HG02642 (cell line): ENCODE data around the gene HDHD3.
"Not testable (repeated sequence)": the region's sequence is repeated elsewhere in the genome, so short reads cannot be mapped to it uniquely, and the experiment has no call there.

ENCODE experiments used
- ATAC-seq: cut with Tn5 transposase; IDR thresholded peaks from one replicate; pipeline ENCODE4 v1.9.1; 2021; ENCODE audit warnings: mild to moderate bottlenecking; ENCODE audit not compliant: unreplicated experiment, poor library complexity

Gene HDHD3, protein sequence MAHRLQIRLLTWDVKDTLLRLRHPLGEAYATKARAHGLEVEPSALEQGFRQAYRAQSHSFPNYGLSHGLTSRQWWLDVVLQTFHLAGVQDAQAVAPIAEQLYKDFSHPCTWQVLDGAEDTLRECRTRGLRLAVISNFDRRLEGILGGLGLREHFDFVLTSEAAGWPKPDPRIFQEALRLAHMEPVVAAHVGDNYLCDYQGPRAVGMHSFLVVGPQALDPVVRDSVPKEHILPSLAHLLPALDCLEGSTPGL

DNA sequence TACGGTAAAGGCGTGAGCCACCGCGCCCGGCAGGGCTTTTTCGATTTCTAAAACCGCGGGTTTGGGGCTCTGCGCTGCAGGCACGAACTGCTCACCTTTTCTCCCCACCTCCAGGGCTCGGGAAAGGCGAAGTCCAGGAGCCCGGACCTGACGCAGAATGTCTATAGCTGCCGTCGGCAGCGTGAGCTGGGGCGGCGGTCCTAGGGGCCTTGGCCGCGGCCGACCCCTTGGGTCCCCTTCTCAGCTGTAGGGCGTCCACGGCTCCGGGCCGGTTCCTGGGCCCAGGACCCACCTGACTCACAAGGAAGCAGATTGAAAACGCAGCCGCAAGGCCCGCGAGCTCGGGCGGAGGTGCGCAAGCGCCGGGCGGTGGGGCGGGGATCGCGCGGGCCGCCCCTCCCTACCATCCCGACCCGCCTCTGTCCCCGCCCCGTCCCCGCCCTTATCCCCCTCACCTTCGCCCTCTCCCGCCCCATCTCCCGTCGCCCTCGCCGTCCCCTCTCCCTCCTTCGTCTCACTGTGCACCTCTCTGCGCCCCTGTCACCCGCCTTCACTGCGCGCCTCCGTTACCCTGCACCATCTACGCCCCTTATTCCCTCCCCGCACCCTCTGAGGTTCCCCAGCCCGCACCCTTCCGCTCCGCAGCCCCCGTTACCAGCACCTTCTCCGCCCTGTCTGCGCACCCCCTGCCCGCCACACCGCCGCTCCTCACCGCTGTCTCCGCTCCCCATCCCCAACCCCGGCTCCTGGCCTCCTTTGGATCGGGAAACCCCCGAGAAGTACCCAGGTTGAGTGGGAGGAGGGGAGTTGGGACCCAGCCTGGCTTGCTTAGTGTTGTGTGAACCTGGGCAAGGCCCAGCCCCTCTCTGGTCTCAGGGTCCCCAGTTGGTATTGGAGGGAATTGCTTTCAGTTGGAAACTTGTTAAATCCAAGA is at the start of gene HDHD3:
HDHD3 (minus strand) TSS at position 353 of the 934 bp plus-strand sequence. CDS start 2,632 bp downstream, outside the sequence.
- ATAC-seq, result peak; percentile 87

GRCh38 chr9:113425072-113425471 is 48.3 kb upstream of the HDHD3 start:
- no peak for ATAC-seq

- no peak for ATAC-seq
These were observed 44.9 kb upstream of the HDHD3 start for GRCh38 chr9:113421726-113422125.

DNA sequence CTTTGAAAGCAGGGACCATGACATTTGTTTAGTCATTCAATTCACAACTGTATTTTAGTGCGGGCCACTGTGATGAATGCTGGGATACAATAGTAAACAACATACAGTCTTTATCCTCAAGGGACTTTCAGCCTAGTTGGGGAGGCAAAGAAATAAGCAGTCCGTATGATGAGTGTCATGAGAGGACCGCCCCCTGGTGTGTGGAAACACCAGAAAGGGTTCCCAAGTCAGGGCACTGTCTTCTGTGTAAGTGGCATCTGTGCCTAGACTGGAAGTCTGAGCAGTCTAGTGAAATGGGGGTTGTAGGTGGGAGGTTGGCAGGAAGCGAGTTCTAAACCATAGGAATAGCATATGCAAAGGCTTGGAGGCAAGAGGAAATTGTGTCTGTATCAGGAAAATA is 40.6 kb upstream of the HDHD3 start:
- no peak for ATAC-seq

GRCh38 chr9:113416149-113416721 is 39.4 kb upstream of the HDHD3 start:
- peak; percentile 90 for ATAC-seq

GRCh38 chr9:113410207-113410864 is 33.5 kb upstream of the HDHD3 start, which contains the start of the genes C9orf43 and POLE3:
C9orf43 (plus strand) TSS chr9:113410747; CDS start chr9:113413494, 2,747 bp downstream.
POLE3 (minus strand) TSS chr9:113410675; CDS start chr9:113410293, 382 bp downstream.
- ATAC-seq, result peak; percentile 94

DNA sequence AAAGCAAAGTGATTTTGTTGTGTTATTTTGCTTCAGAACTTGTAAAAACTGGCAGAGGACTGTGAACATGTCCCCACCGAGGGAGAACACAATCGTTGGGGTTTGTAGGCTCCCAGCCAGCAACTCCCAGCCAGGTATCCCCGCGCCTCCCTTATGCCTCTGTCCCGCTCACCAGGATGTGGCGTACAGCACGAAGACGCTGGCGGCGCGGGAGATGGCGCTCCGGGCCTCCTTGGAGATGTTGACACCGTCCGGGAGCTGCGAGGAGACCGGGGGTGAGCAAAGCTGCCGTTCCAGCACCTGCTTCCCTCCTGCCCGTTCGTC is 33.1 kb upstream of the HDHD3 start:
- ATAC-seq, result peak; percentile 4

DNA sequence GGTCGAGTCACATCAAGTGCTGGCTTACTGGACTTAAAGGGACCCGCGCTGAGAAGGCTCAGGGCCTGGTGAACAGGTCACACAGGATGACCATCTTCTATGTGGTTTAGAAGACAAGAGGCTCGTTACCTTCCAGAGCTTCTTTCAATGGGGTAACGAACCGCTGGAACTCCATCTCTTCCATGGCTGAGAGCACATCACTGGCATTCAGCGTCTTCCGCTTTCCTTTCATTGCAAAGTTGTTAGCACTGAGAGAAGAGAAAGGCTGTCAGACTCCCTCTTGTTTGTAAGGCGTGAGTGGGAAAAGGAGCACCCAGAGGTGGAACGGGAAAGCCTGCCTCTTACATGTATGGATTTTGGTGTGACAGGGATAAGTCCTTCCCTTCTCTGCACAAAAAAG is 32.7 kb upstream of the HDHD3 start:
- ATAC-seq, result no peak

DNA sequence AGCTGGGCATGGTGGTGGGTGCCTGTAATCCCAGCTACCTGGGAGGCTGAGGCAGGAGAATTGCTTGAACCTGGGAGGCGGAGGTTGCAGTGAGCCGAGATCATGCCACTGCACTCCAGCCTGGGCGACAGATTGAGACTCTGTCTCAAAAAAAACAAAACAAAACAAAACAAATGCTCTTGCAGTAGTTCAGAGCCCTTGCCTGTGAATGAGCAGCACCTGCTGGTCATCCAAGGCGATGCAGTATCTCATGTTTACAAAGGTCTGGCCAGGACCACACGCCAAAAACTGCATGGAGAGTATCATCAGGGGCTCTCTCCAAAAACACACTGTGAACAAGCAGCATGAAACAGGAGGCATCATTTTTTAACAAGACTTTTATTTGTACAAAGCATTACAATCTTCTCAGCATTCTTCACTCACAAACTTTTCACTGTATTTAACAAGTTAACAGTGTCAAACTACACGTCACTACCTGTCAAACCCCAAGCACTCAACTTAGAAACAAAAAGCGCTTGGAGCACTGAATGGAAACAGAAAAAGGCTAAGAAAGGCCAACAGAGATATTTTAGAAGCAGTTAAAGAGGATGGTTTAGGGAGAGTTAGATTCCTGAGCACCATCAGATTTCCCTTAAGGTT is 30.2 kb upstream of the HDHD3 start:
- not testable (repeated sequence) for ATAC-seq

- not testable (repeated sequence) for ATAC-seq
These were observed 29.6 kb upstream of the HDHD3 start for GRCh38 chr9:113406353-113406752.

GRCh38 chr9:113403646-113404045 is 26.9 kb upstream of the HDHD3 start:
- ATAC-seq, result no peak

DNA sequence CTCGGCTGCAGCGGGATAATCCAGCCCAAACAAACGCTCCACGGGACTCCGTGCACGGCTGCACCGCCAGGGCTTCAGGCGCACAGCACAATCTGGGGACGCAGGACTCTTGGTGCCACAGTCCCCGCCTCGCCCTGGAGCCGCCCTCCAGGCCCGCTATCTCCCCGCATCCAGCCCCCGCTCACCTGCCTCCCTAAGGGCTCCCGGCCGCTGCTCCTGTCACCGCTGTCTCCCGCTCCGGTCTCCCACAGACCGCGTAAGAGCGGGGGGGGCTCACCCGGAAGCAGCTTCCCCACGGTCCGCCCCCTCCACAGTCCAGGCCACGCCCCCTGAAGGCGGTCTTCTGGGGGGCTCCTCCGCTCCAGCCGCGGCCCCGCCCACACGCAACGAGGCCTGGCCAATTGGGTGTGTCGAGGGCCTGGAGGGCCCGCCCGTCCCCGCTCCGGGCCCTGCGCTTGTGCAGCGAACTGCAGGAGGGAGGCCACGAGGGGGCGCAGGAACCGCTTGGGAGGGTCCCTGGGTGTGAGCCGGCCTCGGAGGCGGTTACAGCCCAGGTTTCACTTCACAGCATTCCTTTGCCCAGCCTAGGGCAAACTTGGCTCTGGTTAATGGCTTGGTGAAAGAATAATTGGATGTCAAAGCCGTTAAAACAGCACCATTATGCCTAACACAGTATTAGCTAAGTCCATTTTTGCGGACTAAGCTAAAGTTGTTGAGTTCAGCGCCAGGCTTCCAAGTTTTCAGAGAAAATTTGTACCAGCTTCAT is 24.4 kb upstream of the HDHD3 start, which contains the start of gene ALAD:
ALAD (minus strand) TSS at position 258 of the 766 bp plus-strand sequence. CDS start 7,725 bp downstream, outside the sequence.
- peak; percentile 99 for ATAC-seq

DNA sequence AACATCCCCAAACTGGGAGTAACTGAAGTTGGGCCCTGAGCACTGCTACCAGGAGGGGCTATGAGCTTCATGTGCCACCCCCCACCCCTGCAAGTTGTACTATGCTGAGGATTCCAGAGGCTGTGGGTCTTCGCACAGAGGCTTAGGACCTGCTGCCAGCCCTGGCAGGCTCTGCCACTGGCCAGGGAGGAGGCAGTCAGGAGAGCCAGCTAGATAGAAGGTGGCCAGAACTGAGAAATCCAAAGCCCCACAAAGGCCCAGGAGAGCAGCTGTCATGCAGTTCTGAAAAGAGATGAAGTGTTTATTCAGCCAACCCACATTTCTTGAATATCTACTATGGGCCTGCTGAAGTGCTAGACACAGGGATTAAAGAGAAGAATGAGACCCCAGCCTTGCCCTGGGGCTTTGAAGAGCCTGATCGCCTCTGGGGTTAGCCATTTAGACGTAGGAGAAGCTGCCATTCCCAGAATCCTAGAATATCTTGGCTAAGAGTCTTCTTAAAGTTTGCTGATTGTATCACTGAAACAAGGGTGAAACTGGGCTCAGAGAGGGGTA is 22.9 kb upstream of the HDHD3 start:
- no peak for ATAC-seq

GRCh38 chr9:113398796-113399195 is 22.0 kb upstream of the HDHD3 start:
- no peak for ATAC-seq

DNA sequence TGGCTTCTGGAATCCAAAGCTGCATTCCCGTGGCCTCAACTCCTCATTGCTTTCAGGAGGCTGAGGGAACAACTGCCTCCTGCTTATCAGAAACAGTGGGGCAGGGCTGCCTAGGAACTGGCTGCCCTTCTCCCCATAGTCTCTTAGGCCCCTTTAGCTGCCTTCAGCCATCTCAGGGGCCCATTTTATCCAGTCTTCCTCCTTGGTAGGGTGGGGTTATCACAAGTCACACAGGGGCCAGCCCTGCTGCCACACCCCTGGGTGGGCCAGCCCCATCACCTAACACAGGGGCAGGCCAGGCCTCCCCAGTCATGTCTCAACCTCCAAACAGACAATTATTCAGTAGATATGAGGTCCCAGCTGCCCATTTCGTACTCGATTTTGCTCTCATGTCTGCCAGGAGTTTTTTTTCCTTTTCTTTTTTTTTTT is 20.4 kb upstream of the HDHD3 start:
- ATAC-seq, result no peak

- ATAC-seq, result no peak
These were observed 18.4 kb upstream of the HDHD3 start for GRCh38 chr9:113395000-113395861.

- ATAC-seq, result no peak
These were observed 16.5 kb upstream of the HDHD3 start for GRCh38 chr9:113393281-113393680.

GRCh38 chr9:113391917-113392316 is 15.1 kb upstream of the HDHD3 start:
- ATAC-seq, result no peak
